MM.1S (cell line): ENCODE measurements around the gene NUDT1.

Experiments
- DNase-seq: peaks from one replicate; pipeline ENCODE4 v3.0.0-alpha.2; 2015
- H2AFZ ChIP-seq: fragments of 300-600 bp; sonication (generic); 2 replicates; pipeline ENCODE4 v1.6.0; 2016; ENCODE audit warnings: antibody characterized with exemption, low read length
- H3F3A ChIP-seq: fragments of 300-600 bp; sonication (generic); 2 replicates; pipeline ENCODE4 v1.6.1; 2016; ENCODE audit warnings: mild to moderate bottlenecking, antibody characterized with exemption, low read length, moderate library complexity, mixed read lengths; ENCODE audit not compliant: insufficient read depth
- H3K27ac ChIP-seq: fragments of 300-600 bp; sonication (generic); 2 replicates; pipeline ENCODE4 v1.5.1; 2016; ENCODE audit warnings: mild to moderate bottlenecking, low read length
- H3K27me3 ChIP-seq: fragments of 300-600 bp; sonication (generic); replicated peaks from 2 replicates; pipeline ENCODE4 v1.6.0; 2016; ENCODE audit warnings: low read length; ENCODE audit not compliant: insufficient read depth
- H3K36me3 ChIP-seq: fragments of 300-600 bp; sonication (generic); replicated peaks from 2 replicates; pipeline ENCODE4 v1.6.1; 2016; ENCODE audit warnings: mild to moderate bottlenecking, low read length, mixed read lengths; ENCODE audit not compliant: insufficient read depth
- H3K4me1 ChIP-seq: fragments of 300-600 bp; sonication (generic); 2 replicates; pipeline ENCODE4 v1.6.1; 2016; ENCODE audit warnings: low read length, mixed read lengths
- H3K4me2 ChIP-seq: fragments of 300-600 bp; sonication (generic); 2 replicates; pipeline ENCODE4 v1.6.0; 2016; ENCODE audit warnings: low read depth, low read length
- H3K4me3 ChIP-seq: fragments of 300-600 bp; sonication (generic); 2 replicates; pipeline ENCODE4 v1.5.1; 2016; ENCODE audit warnings: low read length, mixed read lengths
- H3K79me2 ChIP-seq: fragments of 300-600 bp; sonication (generic); 2 replicates; pipeline ENCODE4 v1.6.1; 2016; ENCODE audit warnings: mixed run types, low read length, mixed read lengths
- H3K9ac ChIP-seq: fragments of 300-600 bp; sonication (generic); 2 replicates; pipeline ENCODE4 v1.6.1; 2016; ENCODE audit warnings: low read length, mixed read lengths
- H3K9me2 ChIP-seq: fragments of 300-600 bp; sonication (generic); replicated peaks from 2 replicates; pipeline ENCODE4 v1.6.1; 2016; ENCODE audit warnings: mild to moderate bottlenecking, low read length, mixed read lengths; ENCODE audit not compliant: insufficient read depth
- H3K9me3 ChIP-seq: fragments of 300-600 bp; sonication (generic); replicated peaks from 2 replicates; pipeline ENCODE4 v1.6.1; 2016; ENCODE audit warnings: mild to moderate bottlenecking, low read length, mixed read lengths; ENCODE audit not compliant: insufficient read depth
- H4K20me1 ChIP-seq: fragments of 300-600 bp; sonication (generic); 2 replicates; pipeline ENCODE4 v1.6.1; 2016; ENCODE audit warnings: mild to moderate bottlenecking, low read length, moderate library complexity, mixed read lengths; ENCODE audit not compliant: insufficient read depth
- CTCF ChIP-seq: fragments of 300-600 bp; sonication (generic); IDR thresholded peaks from 2 replicates; pipeline ENCODE4 v1.5.1; 2016; ENCODE audit warnings: antibody characterized with exemption, low read length, mixed read lengths
- EZH2 ChIP-seq: fragments of 300-600 bp; sonication (generic); optimal IDR thresholded peaks from 2 replicates; pipeline ENCODE3; 2017; ENCODE audit warnings: low read depth, mild to moderate bottlenecking, antibody characterized with exemption, low read length, mixed read lengths
- EZH2phosphoT487 ChIP-seq: fragments of 300-600 bp; sonication (generic); IDR thresholded peaks from 2 replicates; pipeline ENCODE4 v1.6.1; 2018; ENCODE audit warnings: antibody characterized with exemption, low read length

Gene NUDT1

GRCh38 chr7:2210551-2211258 lies 31.3 kb upstream of the NUDT1 start:
- Histone ChIP-seq H3F3A (no peaks in the 10 kb centered on the region), H3K36me3 (no peaks in the 10 kb centered on the region), H3K4me2 (no peak overlapping the region), H3K9me3 (no peaks in the 10 kb centered on the region), H3K4me1 (no peaks in the 10 kb centered on the region), H3K4me3 (no peak overlapping the region), H4K20me1 (no peaks in the 10 kb centered on the region), H3K9ac (no peak overlapping the region), H3K79me2 (no peaks in the 10 kb centered on the region), H3K9me2 (no peaks in the 10 kb centered on the region), H3K27ac (no peak overlapping the region), H2AFZ (no peak overlapping the region), H3K27me3 (no peaks in the 10 kb centered on the region)
- no peak for DNase-seq
- TF ChIP-seq EZH2phosphoT487 (no peak), CTCF (no peak), EZH2 (no peak)

DNA sequence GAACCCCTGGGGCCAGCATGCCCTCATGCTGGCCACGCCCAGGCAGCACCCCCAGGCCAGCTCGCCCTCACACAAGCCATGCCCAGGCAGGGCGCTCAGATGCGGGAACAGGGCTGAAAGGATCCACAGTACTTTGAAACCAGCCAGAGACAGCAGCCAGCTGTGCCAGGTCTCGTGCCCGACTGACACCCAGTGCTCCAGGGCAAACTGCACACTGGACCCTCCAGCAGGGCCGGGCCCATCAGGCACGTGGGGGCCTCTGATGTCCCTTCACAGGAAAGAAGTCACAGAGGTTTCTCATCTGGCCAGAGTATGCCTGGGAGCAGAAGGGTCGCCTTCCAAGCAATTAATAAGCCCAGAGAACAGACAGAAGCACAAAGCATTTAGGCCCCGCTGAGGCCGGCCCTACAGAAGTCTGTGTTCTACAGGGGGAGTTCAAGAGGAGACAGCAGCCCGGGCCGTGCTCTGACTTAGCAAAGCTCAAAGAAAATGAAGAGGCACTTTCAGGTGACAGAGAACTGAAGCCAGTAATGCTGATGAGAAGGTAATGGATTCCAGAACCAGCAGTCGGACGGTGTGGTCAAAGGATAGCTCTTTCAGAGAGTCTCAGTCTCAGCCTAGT lies 30.7 kb upstream of the NUDT1 start:
- H3K4me2 ChIP-seq = no peak overlapping the region
- H3K4me3 ChIP-seq = no peak overlapping the region
- no peak overlapping the region for H2AFZ ChIP-seq
- no peak for TF ChIP-seq EZH2phosphoT487
- no peak for TF ChIP-seq EZH2
- no peak for TF ChIP-seq CTCF
- no peaks in the 10 kb centered on the region for H3K27me3 ChIP-seq
- no peaks in the 10 kb centered on the region for H3K9me3 ChIP-seq
- H3K79me2 ChIP-seq = no peaks in the 10 kb centered on the region
- H3K9me2 ChIP-seq = no peaks in the 10 kb centered on the region
- no peaks in the 10 kb centered on the region for H3F3A ChIP-seq
- no peaks in the 10 kb centered on the region for H3K36me3 ChIP-seq
- no peak overlapping the region for H3K27ac ChIP-seq
- H3K4me1 ChIP-seq = no peaks in the 10 kb centered on the region
- H4K20me1 ChIP-seq = no peaks in the 10 kb centered on the region
- H3K9ac ChIP-seq = no peak overlapping the region
- no peak for DNase-seq

- H3K9ac ChIP-seq = no peak overlapping the region
- no peaks in the 10 kb centered on the region for H3K36me3 ChIP-seq
Measured at GRCh38 chr7:2211926-2212325, 30.1 kb upstream of the NUDT1 start.

More at GRCh38 chr7:2211926-2212325, 30.1 kb upstream of the NUDT1 start:
- H3K4me2 ChIP-seq = no peak overlapping the region
- no peak overlapping the region for H2AFZ ChIP-seq
- no peaks in the 10 kb centered on the region for H3K79me2 ChIP-seq
- no peaks in the 10 kb centered on the region for H3F3A ChIP-seq
- H3K27ac ChIP-seq = no peak overlapping the region
- no peaks in the 10 kb centered on the region for H3K4me1 ChIP-seq
- H3K27me3 ChIP-seq = no peaks in the 10 kb centered on the region
- no peak for DNase-seq
- H3K9me2 ChIP-seq = no peaks in the 10 kb centered on the region
- no peak for TF ChIP-seq CTCF
- TF ChIP-seq EZH2phosphoT487 = no peak
- TF ChIP-seq EZH2 = no peak
- H3K4me3 ChIP-seq = no peak overlapping the region
- no peaks in the 10 kb centered on the region for H4K20me1 ChIP-seq
- H3K9me3 ChIP-seq = no peaks in the 10 kb centered on the region
